Neural progenitor cell (in vitro differentiated cells): ENCODE data around the gene PDE3B. TPM values are rescaled to one million over a fixed set of nuclear protein-coding genes. Genes with fewer than 3 reads are reported as not detected.

ENCODE experiments used
- DNase-seq: peaks from one replicate; pipeline ENCODE4 v3.0.0-alpha.2; 2016; ENCODE audit warnings: low spot score
- H2AFZ ChIP-seq: fragments of 200-600 bp; sonication (generic); replicated peaks from 2 replicates; pipeline ENCODE4 v1.6.1; 2016; ENCODE audit warnings: antibody characterized with exemption
- H3F3A ChIP-seq: fragments of 200-600 bp; sonication (generic); 2 replicates; pipeline ENCODE4 v1.6.1; 2016; ENCODE audit warnings: antibody characterized with exemption, low read depth
- H3K27ac ChIP-seq: fragments of 200-600 bp; sonication (generic); 2 replicates; pipeline ENCODE4 v1.5.1; 2016; ENCODE audit warnings: mild to moderate bottlenecking
- H3K27me3 ChIP-seq: fragments of 200-600 bp; sonication (generic); 2 replicates; pipeline ENCODE4 v1.6.1; 2016; ENCODE audit warnings: mild to moderate bottlenecking, moderate library complexity
- H3K36me3 ChIP-seq: fragments of 200-600 bp; sonication (generic); 2 replicates; pipeline ENCODE4 v1.5.1; 2016
- H3K4me1 ChIP-seq: fragments of 200-600 bp; sonication (generic); 2 replicates; pipeline ENCODE4 v1.6.1; 2016; ENCODE audit warnings: mixed run types
- H3K4me2 ChIP-seq: fragments of 200-600 bp; sonication (generic); 2 replicates; pipeline ENCODE4 v1.6.1; 2016
- H3K4me3 ChIP-seq: fragments of 200-600 bp; sonication (generic); 2 replicates; pipeline ENCODE4 v1.5.1; 2016
- H3K79me2 ChIP-seq: fragments of 200-600 bp; sonication (generic); 2 replicates; pipeline ENCODE4 v1.6.1; 2016; ENCODE audit warnings: low read depth
- H3K9ac ChIP-seq: fragments of 200-600 bp; sonication (generic); 2 replicates; pipeline ENCODE4 v1.6.1; 2016
- H3K9me3 ChIP-seq: fragments of 200-600 bp; sonication (generic); 2 replicates; pipeline ENCODE4 v1.5.1; 2016; ENCODE audit warnings: low read depth
- H4K20me1 ChIP-seq: fragments of 200-600 bp; sonication (generic); 2 replicates; pipeline ENCODE4 v1.6.1; 2016; ENCODE audit warnings: low read depth
- H3K27ac Mint-ChIP-seq: 3 replicates; pipeline ENCODE4 v1.8.0; 2021; ENCODE audit warnings: mixed read lengths
- H3K27me3 Mint-ChIP-seq: 2 replicates; pipeline ENCODE4 v1.8.0; 2022; ENCODE audit warnings: low read depth, mild to moderate bottlenecking, inconsistent platforms, moderate library complexity, mixed read lengths; ENCODE audit not compliant: insufficient read depth
- H3K36me3 Mint-ChIP-seq: 3 replicates; pipeline ENCODE4 v1.8.0; 2021; ENCODE audit warnings: mixed read lengths
- H3K4me1 Mint-ChIP-seq: 3 replicates; pipeline ENCODE4 v1.8.0; 2021; ENCODE audit warnings: mixed read lengths
- H3K4me3 Mint-ChIP-seq: 3 replicates; pipeline ENCODE4 v1.8.0; 2021; ENCODE audit warnings: mild to moderate bottlenecking, moderate library complexity, mixed read lengths
- H3K9me3 Mint-ChIP-seq: 3 replicates; pipeline ENCODE4 v1.8.0; 2020; ENCODE audit warnings: mixed read lengths
- CTCF ChIP-seq: fragments of 200-600 bp; sonication (generic); IDR thresholded peaks from 2 replicates; pipeline ENCODE4 v1.5.1; 2017; ENCODE audit warnings: antibody characterized with exemption, mild to moderate bottlenecking
- EZH2 ChIP-seq: fragments of 200-600 bp; sonication (generic); IDR thresholded peaks from 2 replicates; pipeline ENCODE4 v1.6.1; 2017; ENCODE audit warnings: antibody characterized with exemption, mild to moderate bottlenecking, moderate library complexity
- EZH2phosphoT487 ChIP-seq: fragments of 200-600 bp; sonication (generic); IDR thresholded peaks from 2 replicates; pipeline ENCODE4 v1.6.1; 2017; ENCODE audit warnings: antibody characterized with exemption
- total RNA-seq: library from RNA; depleted of rRNA; stranded (reverse); fragments of >200 nt; gene quantifications from 2 replicates; pipeline ENCODE4 v1.2.3, GENCODE V29; 2015; ENCODE audit warnings: low replicate concordance

PDE3B gene
- total RNA-seq, 1 donor from 2014 or later: 14.3 TPM

GRCh38 chr11:14669499-14669898 lies 25.9 kb downstream of the PDE3B start:
- DNase-seq: no peak
- Histone ChIP-seq H3K27ac (no peak overlapping the region), H3K4me1 (no peaks in the 10 kb centered on the region), H3K27me3 (no peaks in the 10 kb centered on the region), H3K36me3 (no peaks in the 10 kb centered on the region), H4K20me1 (no peaks in the 10 kb centered on the region), H3K4me2 (no peak overlapping the region), H3K4me3 (no peak overlapping the region), H3K79me2 (no peaks in the 10 kb centered on the region), H2AFZ (no peak overlapping the region), H3K9ac (no peak overlapping the region), H3K9me3 (no peaks in the 10 kb centered on the region), H3F3A (no peaks in the 10 kb centered on the region)
- no peak overlapping the region for H3K4me3 Mint-ChIP-seq
- no peak for TF ChIP-seq EZH2phosphoT487
- no peak for TF ChIP-seq EZH2
- TF ChIP-seq CTCF: no peak
- H3K36me3 Mint-ChIP-seq: peaks cover 5% of the 10 kb centered on the region
- peaks cover 2% of the 10 kb centered on the region for H3K9me3 Mint-ChIP-seq
- H3K4me1 Mint-ChIP-seq: no peaks in the 10 kb centered on the region
- no peaks in the 10 kb centered on the region for H3K27me3 Mint-ChIP-seq
- H3K27ac Mint-ChIP-seq: no peak overlapping the region

GRCh38 chr11:14669958-14670357 lies 26.4 kb downstream of the PDE3B start:
- no peaks in the 10 kb centered on the region for H3K79me2 ChIP-seq
- H3K9ac ChIP-seq: no peak overlapping the region
- no peaks in the 10 kb centered on the region for H3K27me3 ChIP-seq
- H3K9me3 ChIP-seq: no peaks in the 10 kb centered on the region
- TF ChIP-seq EZH2phosphoT487 (no peak), CTCF (no peak), EZH2 (no peak)
- no peaks in the 10 kb centered on the region for H3K27me3 Mint-ChIP-seq
- peaks cover 2% of the 10 kb centered on the region for H3K9me3 Mint-ChIP-seq
- no peak overlapping the region for H3K4me3 Mint-ChIP-seq
- no peak for DNase-seq
- H2AFZ ChIP-seq: no peak overlapping the region
- no peak overlapping the region for H3K4me2 ChIP-seq
- no peak overlapping the region for H3K4me3 ChIP-seq
- no peaks in the 10 kb centered on the region for H3F3A ChIP-seq
- H3K36me3 ChIP-seq: no peaks in the 10 kb centered on the region
- H4K20me1 ChIP-seq: no peaks in the 10 kb centered on the region
- no peaks in the 10 kb centered on the region for H3K4me1 ChIP-seq
- H3K36me3 Mint-ChIP-seq: peaks cover 5% of the 10 kb centered on the region
- H3K4me1 Mint-ChIP-seq: no peaks in the 10 kb centered on the region
- H3K27ac ChIP-seq: no peak overlapping the region
- no peak overlapping the region for H3K27ac Mint-ChIP-seq

- no peak overlapping the region for H3K4me2 ChIP-seq
- no peak overlapping the region for H3K9ac ChIP-seq
- no peak overlapping the region for H3K27ac ChIP-seq
- Mint-ChIP-seq H3K4me3 (no peak overlapping the region), H3K4me1 (no peaks in the 10 kb centered on the region), H3K27me3 (no peaks in the 10 kb centered on the region), H3K36me3 (peaks cover 6% of the 10 kb centered on the region), H3K27ac (no peak overlapping the region), H3K9me3 (no peaks in the 10 kb centered on the region)
- H3K4me1 ChIP-seq: no peaks in the 10 kb centered on the region
- no peaks in the 10 kb centered on the region for H3K9me3 ChIP-seq
- H3K4me3 ChIP-seq: no peak overlapping the region
- H3K36me3 ChIP-seq: no peaks in the 10 kb centered on the region
- H3K27me3 ChIP-seq: no peaks in the 10 kb centered on the region
- no peaks in the 10 kb centered on the region for H3F3A ChIP-seq
- no peak for DNase-seq
- no peaks in the 10 kb centered on the region for H4K20me1 ChIP-seq
- H3K79me2 ChIP-seq: no peaks in the 10 kb centered on the region
- no peak overlapping the region for H2AFZ ChIP-seq
- TF ChIP-seq CTCF (no peak), EZH2 (no peak), EZH2phosphoT487 (no peak)
Observed at GRCh38 chr11:14672635-14673034, 29.0 kb downstream of the PDE3B start.

GRCh38 chr11:14673421-14673820 lies 29.8 kb downstream of the PDE3B start:
- Histone ChIP-seq H3K36me3 (no peaks in the 10 kb centered on the region), H3K79me2 (no peaks in the 10 kb centered on the region), H3F3A (no peaks in the 10 kb centered on the region), H3K27me3 (no peaks in the 10 kb centered on the region), H3K4me3 (no peak overlapping the region), H3K9me3 (no peaks in the 10 kb centered on the region), H3K9ac (no peak overlapping the region), H3K27ac (no peak overlapping the region), H4K20me1 (no peaks in the 10 kb centered on the region), H3K4me2 (no peak overlapping the region), H2AFZ (no peak overlapping the region), H3K4me1 (no peaks in the 10 kb centered on the region)
- no peaks in the 10 kb centered on the region for H3K27me3 Mint-ChIP-seq
- TF ChIP-seq CTCF: no peak
- TF ChIP-seq EZH2: no peak
- TF ChIP-seq EZH2phosphoT487: no peak
- peaks cover 2% of the 10 kb centered on the region for H3K9me3 Mint-ChIP-seq
- no peaks in the 10 kb centered on the region for H3K4me1 Mint-ChIP-seq
- DNase-seq: no peak
- peaks cover 7% of the 10 kb centered on the region for H3K36me3 Mint-ChIP-seq
- H3K27ac Mint-ChIP-seq: no peak overlapping the region
- no peak overlapping the region for H3K4me3 Mint-ChIP-seq
